ENCODE data around the gene CCDC85A.

The CCDC85A gene

GRCh38 chr2:56314796-56315195 lies 131.0 kb downstream of the CCDC85A start:
- no peak for DNase-seq

- DNase-seq: no peak
Observed at GRCh38 chr2:56315376-56315775, 131.6 kb downstream of the CCDC85A start.

GRCh38 chr2:56316011-56316410 lies 132.2 kb downstream of the CCDC85A start:
- no peak for DNase-seq

GRCh38 chr2:56318147-56318546 lies 134.4 kb downstream of the CCDC85A start:
- no peak for DNase-seq

- DNase-seq: no peak
Observed at GRCh38 chr2:56325661-56326345, 142.0 kb downstream of the CCDC85A start.

- no peak for DNase-seq
Observed at GRCh38 chr2:56326346-56326741, 142.6 kb downstream of the CCDC85A start.

GRCh38 chr2:56331810-56332209 lies 148.0 kb downstream of the CCDC85A start:
- no peak for DNase-seq

GRCh38 chr2:56333812-56334485 lies 150.2 kb downstream of the CCDC85A start:
- DNase-seq: no peak

GRCh38 chr2:56334622-56335021 lies 150.8 kb downstream of the CCDC85A start:
- no peak for DNase-seq

- no peak for DNase-seq
Observed at GRCh38 chr2:56335101-56335500, 151.3 kb downstream of the CCDC85A start.

- DNase-seq: no peak
Observed at GRCh38 chr2:56337342-56337741, 153.6 kb downstream of the CCDC85A start.

GRCh38 chr2:56338232-56338631 lies 154.4 kb downstream of the CCDC85A start:
- DNase-seq: no peak

GRCh38 chr2:56344771-56345170 lies 161.0 kb downstream of the CCDC85A start:
- DNase-seq: no peak

- DNase-seq: no peak
Observed at GRCh38 chr2:56347881-56348280, 164.1 kb downstream of the CCDC85A start.

GRCh38 chr2:56348392-56349210 lies 164.8 kb downstream of the CCDC85A start:
- no peak for DNase-seq

- no peak for DNase-seq
Observed at GRCh38 chr2:56357655-56358295, 174.0 kb downstream of the CCDC85A start.

- no peak for DNase-seq
Observed at GRCh38 chr2:56361844-56362243, 178.1 kb downstream of the CCDC85A start.

GRCh38 chr2:56364902-56365301 lies 181.1 kb downstream of the CCDC85A start:
- DNase-seq: no peak

- DNase-seq: no peak
Observed at GRCh38 chr2:56369316-56369715, 185.5 kb downstream of the CCDC85A start.

- no peak for DNase-seq
Observed at GRCh38 chr2:56372071-56372656, 188.4 kb downstream of the CCDC85A start.

GRCh38 chr2:56375251-56375650 lies 191.5 kb downstream of the CCDC85A start:
- DNase-seq: no peak

GRCh38 chr2:56376699-56377665 lies 193.2 kb downstream of the CCDC85A start:
- DNase-seq: no peak
